Motor neuron (in vitro differentiated cells): ENCODE results near the gene BTBD19. TPM values are rescaled to one million over a fixed set of nuclear protein-coding genes. Genes with fewer than 3 reads are reported as not detected.
"Not testable (repeated sequence)": the region's sequence is repeated elsewhere in the genome, so short reads cannot be mapped to it uniquely, and the experiment has no call there.

Experiments
- ATAC-seq, 8 experiments: fragments of 200-7000 bp; cut with Tn5 transposase; replicated peaks in 6 of 8; 2 replicates each; pipeline ENCODE4 v1.8.0; 2021; ENCODE audit warnings: mild to moderate bottlenecking in 8 of 8, moderate library complexity in 8 of 8
- H3K27ac ChIP-seq, 2 donors: fragments of 250-450 bp; sonication (Bioruptor Pico); 2 replicates each; pipeline ENCODE4 v1.9.0; 2021; ENCODE audit warnings: antibody characterized with exemption in 2 of 2, mild to moderate bottlenecking in 2 of 2, moderate library complexity in 1 of 2
- H3K4me1 ChIP-seq, 2 donors: fragments of 250-450 bp; sonication (Bioruptor Pico); replicated peaks in 1 of 2; 2 replicates each; pipeline ENCODE4 v1.6.1; 2021; ENCODE audit warnings: antibody characterized with exemption in 2 of 2, mild to moderate bottlenecking in 2 of 2, moderate library complexity in 1 of 2
- H3K4me3 ChIP-seq, 5 donors: fragments of 250-450 bp; sonication (Bioruptor Pico); 2 replicates each; pipeline ENCODE4 v1.9.0; 2021; ENCODE audit warnings: antibody characterized with exemption in 5 of 5, mild to moderate bottlenecking in 5 of 5, moderate library complexity in 4 of 5
- WGBS, 10 experiments: fragments of 450-650 bp; shearing (Covaris generic); methylation state at CpG; one replicate each; pipeline ENCODE4 v1.0.0; 2022; 5-methylcytosine and 5-hydroxymethylcytosine counted together
- in situ Hi-C, 9 experiments: fragments of 400-800 bp; cut with MboI; loops; one replicate each; pipeline ENCODE4 v1.15.0; 2021; ENCODE audit warnings: low sequenced_read_pairs in 9 of 9, low pct_unique_long_range_greater_than_20kb in 2 of 9; ENCODE audit not compliant: unreplicated experiment in 9 of 9
- total RNA-seq, 8 experiments: library from RNA; unstranded; fragments of 300-600 nt; gene quantifications; 2 replicates each; pipeline versions ENCODE4 v1.2.3 to v1.2.4, GENCODE V29; 2022

The BTBD19 gene
- total RNA-seq, 8 experiments from 2014 or later: 0.60 to 18.5 (median 6.0) TPM

- no peak for ATAC-seq
- peaks cover 4 to 14% of the 10 kb centered on the region in 2 donors for H3K4me1 ChIP-seq
- in situ Hi-C loops: no loop called here
- 0 to 100% (median 68%) methylated on average over 1 to 23 of the region's 25 CpGs for WGBS, 10 experiments
- peak overlapping the region; percentile 94 to 96 for H3K27ac ChIP-seq
- H3K4me3 ChIP-seq: peak overlapping the region in 4 of 5 donors; percentile 8 to 25 (median 21)
Observed at GRCh38 chr1:44820328-44821239, 12.3 kb downstream of the BTBD19 start.

- in situ Hi-C loops: no loop called here
- no peak overlapping the region for H3K4me3 ChIP-seq
- ATAC-seq: no peak
- WGBS, 10 experiments: 93 to 100% (median 97%) methylated on average over 2 to 9 of the region's 9 CpGs; no CpG with 5 or more reads in 4 of the 10 experiments
- no peak overlapping the region for H3K27ac ChIP-seq
- H3K4me1 ChIP-seq: peaks cover 4 to 14% of the 10 kb centered on the region in 2 donors
Observed at GRCh38 chr1:44821240-44821715, 13.0 kb downstream of the BTBD19 start.

GRCh38 chr1:44822131-44822701 lies 13.9 kb downstream of the BTBD19 start:
- ATAC-seq: no peak
- Histone ChIP-seq H3K4me1 (peaks cover 4 to 14% of the 10 kb centered on the region in 2 donors), H3K27ac (no peak overlapping the region), H3K4me3 (no peak overlapping the region)
- in situ Hi-C loops: no loop called here
- WGBS, 10 experiments: 57 to 83% (median 72%) methylated on average over 2 to 3 of the region's 6 CpGs; no CpG with 5 or more reads in 6 of the 10 experiments

- in situ Hi-C loops: no loop called here
- 80 to 100% (median 95%) methylated on average over 1 to 5 of the region's 15 CpGs; no CpG with 5 or more reads in 5 of the 10 experiments for WGBS, 10 experiments
- ATAC-seq: peak in 2 of 8 experiments; percentile 0 to 4
- no peak overlapping the region for H3K27ac ChIP-seq
- peaks cover 4 to 14% of the 10 kb centered on the region in 2 donors for H3K4me1 ChIP-seq
- no peak overlapping the region for H3K4me3 ChIP-seq
Observed at GRCh38 chr1:44822981-44823451, 14.7 kb downstream of the BTBD19 start.

GRCh38 chr1:44824392-44824791 lies 16.1 kb downstream of the BTBD19 start:
- H3K4me1 ChIP-seq, H3K27ac ChIP-seq, in situ Hi-C loops, H3K4me3 ChIP-seq, ATAC-seq: not testable (repeated sequence)
- WGBS, 10 experiments: 73 to 100% (median 94%) methylated on average over 1 to 6 of the region's 6 CpGs; no CpG with 5 or more reads in 2 of the 10 experiments

- Histone ChIP-seq H3K4me1 (peaks cover 0 to 3% of the 10 kb centered on the region in 2 donors), H3K27ac (no peak overlapping the region), H3K4me3 (no peak overlapping the region)
- in situ Hi-C loops: loop anchor here in 3 of 9 experiments (25.0 kb wide), 3 partner anchors 161 to 486 kb away; partner anchors contain the start of genes EIF2B3 (in 1 of the 3), HECTD3 (in 1 of the 3) and UROD (in 1 of the 3)
- 39 to 100% (median 85%) methylated on average over 1 to 11 of the region's 24 CpGs; no CpG with 5 or more reads in 4 of the 10 experiments for WGBS, 10 experiments
- peak in 5 of 8 experiments; percentile 11 to 55 (median 21) for ATAC-seq
Observed at GRCh38 chr1:44826375-44827196, 18.3 kb downstream of the BTBD19 start.

- peak in 3 of 8 experiments; percentile 1 to 7 (median 5) for ATAC-seq
- WGBS, 10 experiments: 80 to 100% (median 93%) methylated on average over 1 to 14 of the region's 28 CpGs; no CpG with 5 or more reads in 2 of the 10 experiments
- Histone ChIP-seq H3K4me3 (no peak overlapping the region), H3K4me1 (peaks cover 0 to 3% of the 10 kb centered on the region in 2 donors), H3K27ac (no peak overlapping the region)
- in situ Hi-C loops: loop anchor here in 3 of 9 experiments (25.0 kb wide), 3 partner anchors 160 to 485 kb away; partner anchors contain the start of genes EIF2B3 (in 1 of the 3), HECTD3 (in 1 of the 3) and UROD (in 1 of the 3)
Observed at GRCh38 chr1:44827197-44828002, 19.1 kb downstream of the BTBD19 start.

- 85 to 100% (median 93%) methylated on average over 1 to 12 of the region's 21 CpGs; no CpG with 5 or more reads in 5 of the 10 experiments for WGBS, 10 experiments
- Histone ChIP-seq H3K4me3 (no peak overlapping the region), H3K4me1 (peaks cover 0 to 3% of the 10 kb centered on the region in 2 donors), H3K27ac (no peak overlapping the region)
- in situ Hi-C loops: loop anchor here in 3 of 9 experiments (25.0 kb wide), 3 partner anchors 159 to 484 kb away; partner anchors contain the start of genes EIF2B3 (in 1 of the 3), HECTD3 (in 1 of the 3) and UROD (in 1 of the 3)
- peak in 1 of 8 experiments; percentile 10 for ATAC-seq
Observed at GRCh38 chr1:44828003-44828651, 19.8 kb downstream of the BTBD19 start.

- Histone ChIP-seq H3K4me3 (no peak overlapping the region), H3K4me1 (peaks cover 0 to 3% of the 10 kb centered on the region in 2 donors), H3K27ac (no peak overlapping the region)
- ATAC-seq: peak in 2 of 8 experiments; percentile 6 to 12
- WGBS, 10 experiments: 80 to 100% (median 98%) methylated on average over 2 to 6 of the region's 15 CpGs; no CpG with 5 or more reads in 5 of the 10 experiments
- in situ Hi-C loops: loop anchor here in 3 of 9 experiments (25.0 kb wide), 3 partner anchors 158 to 483 kb away; partner anchors contain the start of genes EIF2B3 (in 1 of the 3), HECTD3 (in 1 of the 3) and UROD (in 1 of the 3)
Observed at GRCh38 chr1:44828841-44829440, 20.6 kb downstream of the BTBD19 start.

GRCh38 chr1:44829506-44830384 lies 21.4 kb downstream of the BTBD19 start:
- ATAC-seq: peak in 2 of 8 experiments; percentile 3 to 12
- in situ Hi-C loops: loop anchor here in 5 of 9 experiments (10.0 to 25.0 kb wide), 5 partner anchors 158 to 483 kb away; partner anchors contain the start of genes EIF2B3 (in 1 of the 5), HECTD3 (in 1 of the 5) and UROD (in 1 of the 5)
- WGBS, 10 experiments: 70 to 91% (median 80%) methylated on average over 2 to 8 of the region's 12 CpGs; no CpG with 5 or more reads in 4 of the 10 experiments

More at GRCh38 chr1:44829506-44830384, 21.4 kb downstream of the BTBD19 start:
- Histone ChIP-seq H3K4me3 (no peak overlapping the region), H3K27ac (no peak overlapping the region), H3K4me1 (peaks cover 0 to 3% of the 10 kb centered on the region in 2 donors)
